Neural progenitor cell (in vitro differentiated cells): ENCODE measurements around the gene SYNGR3. TPM values are rescaled to one million over a fixed set of nuclear protein-coding genes. Genes with fewer than 3 reads are reported as not detected.

ENCODE experiments used
- DNase-seq: peaks from one replicate; pipeline ENCODE4 v3.0.0-alpha.2; 2016; ENCODE audit warnings: low spot score
- H2AFZ ChIP-seq: fragments of 200-600 bp; sonication (generic); replicated peaks from 2 replicates; pipeline ENCODE4 v1.6.1; 2016; ENCODE audit warnings: antibody characterized with exemption
- H3F3A ChIP-seq: fragments of 200-600 bp; sonication (generic); 2 replicates; pipeline ENCODE4 v1.6.1; 2016; ENCODE audit warnings: antibody characterized with exemption, low read depth
- H3K27ac ChIP-seq: fragments of 200-600 bp; sonication (generic); 2 replicates; pipeline ENCODE4 v1.5.1; 2016; ENCODE audit warnings: mild to moderate bottlenecking
- H3K27me3 ChIP-seq: fragments of 200-600 bp; sonication (generic); 2 replicates; pipeline ENCODE4 v1.6.1; 2016; ENCODE audit warnings: mild to moderate bottlenecking, moderate library complexity
- H3K36me3 ChIP-seq: fragments of 200-600 bp; sonication (generic); 2 replicates; pipeline ENCODE4 v1.5.1; 2016
- H3K4me1 ChIP-seq: fragments of 200-600 bp; sonication (generic); 2 replicates; pipeline ENCODE4 v1.6.1; 2016; ENCODE audit warnings: mixed run types
- H3K4me2 ChIP-seq: fragments of 200-600 bp; sonication (generic); 2 replicates; pipeline ENCODE4 v1.6.1; 2016
- H3K4me3 ChIP-seq: fragments of 200-600 bp; sonication (generic); 2 replicates; pipeline ENCODE4 v1.5.1; 2016
- H3K79me2 ChIP-seq: fragments of 200-600 bp; sonication (generic); 2 replicates; pipeline ENCODE4 v1.6.1; 2016; ENCODE audit warnings: low read depth
- H3K9ac ChIP-seq: fragments of 200-600 bp; sonication (generic); 2 replicates; pipeline ENCODE4 v1.6.1; 2016
- H3K9me3 ChIP-seq: fragments of 200-600 bp; sonication (generic); 2 replicates; pipeline ENCODE4 v1.5.1; 2016; ENCODE audit warnings: low read depth
- H4K20me1 ChIP-seq: fragments of 200-600 bp; sonication (generic); 2 replicates; pipeline ENCODE4 v1.6.1; 2016; ENCODE audit warnings: low read depth
- H3K27ac Mint-ChIP-seq: 3 replicates; pipeline ENCODE4 v1.8.0; 2021; ENCODE audit warnings: mixed read lengths
- H3K27me3 Mint-ChIP-seq: 2 replicates; pipeline ENCODE4 v1.8.0; 2022; ENCODE audit warnings: low read depth, mild to moderate bottlenecking, inconsistent platforms, moderate library complexity, mixed read lengths; ENCODE audit not compliant: insufficient read depth
- H3K36me3 Mint-ChIP-seq: 3 replicates; pipeline ENCODE4 v1.8.0; 2021; ENCODE audit warnings: mixed read lengths
- H3K4me1 Mint-ChIP-seq: 3 replicates; pipeline ENCODE4 v1.8.0; 2021; ENCODE audit warnings: mixed read lengths
- H3K4me3 Mint-ChIP-seq: 3 replicates; pipeline ENCODE4 v1.8.0; 2021; ENCODE audit warnings: mild to moderate bottlenecking, moderate library complexity, mixed read lengths
- H3K9me3 Mint-ChIP-seq: 3 replicates; pipeline ENCODE4 v1.8.0; 2020; ENCODE audit warnings: mixed read lengths
- EZH2 ChIP-seq: fragments of 200-600 bp; sonication (generic); IDR thresholded peaks from 2 replicates; pipeline ENCODE4 v1.6.1; 2017; ENCODE audit warnings: antibody characterized with exemption, mild to moderate bottlenecking, moderate library complexity
- EZH2phosphoT487 ChIP-seq: fragments of 200-600 bp; sonication (generic); IDR thresholded peaks from 2 replicates; pipeline ENCODE4 v1.6.1; 2017; ENCODE audit warnings: antibody characterized with exemption
- total RNA-seq: library from RNA; depleted of rRNA; stranded (reverse); fragments of >200 nt; gene quantifications from 2 replicates; pipeline ENCODE4 v1.2.3, GENCODE V29; 2015; ENCODE audit warnings: low replicate concordance
- TF ChIP-seq, protein P1 (sequence below): fragments of 200-600 bp; sonication (generic); IDR thresholded peaks from 2 replicates; pipeline ENCODE4 v1.5.1; 2017; ENCODE audit warnings: antibody characterized with exemption, mild to moderate bottlenecking

The SYNGR3 gene
- total RNA-seq, 1 donor from 2014 or later: 4.4 TPM

DNA sequence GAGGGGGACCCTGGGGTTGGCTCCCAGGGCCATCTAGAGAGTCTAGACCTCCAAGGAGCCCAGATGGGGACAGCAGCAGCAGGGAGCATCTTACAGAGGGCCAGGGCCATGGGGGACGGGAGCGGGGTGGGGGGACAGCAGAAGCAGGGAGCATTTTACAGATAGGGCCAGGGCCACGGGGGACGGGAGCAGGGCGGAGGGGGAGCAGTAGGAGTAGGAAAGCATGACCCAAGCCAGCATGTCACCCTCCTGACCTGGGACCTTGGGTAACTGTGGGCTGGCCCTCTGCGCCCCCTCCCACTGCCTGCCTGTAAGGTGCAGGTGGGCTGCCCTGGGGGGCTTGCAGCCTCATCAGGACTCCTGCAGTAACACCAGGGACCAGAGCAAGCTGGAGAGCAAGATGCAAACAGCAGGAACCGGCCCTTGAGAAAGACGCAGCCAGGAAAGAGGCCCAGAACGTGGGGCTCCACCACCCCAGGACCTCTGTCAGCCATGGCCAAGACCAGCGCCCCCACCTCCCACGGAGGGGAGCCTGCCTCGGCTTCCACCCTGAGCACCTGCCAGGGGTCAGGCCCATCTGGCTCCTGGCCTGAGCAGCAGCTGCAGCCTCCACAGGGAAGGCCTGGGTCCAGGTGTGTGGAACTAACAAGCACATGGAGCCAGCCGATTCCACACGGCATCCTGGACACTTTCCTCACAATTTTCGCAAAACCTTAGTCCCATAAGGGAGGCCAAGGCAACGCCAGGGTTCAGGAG, 17.5 kb downstream of the SYNGR3 start:
- Histone ChIP-seq H3K9ac (no peak overlapping the region), H3K27ac (no peak overlapping the region), H3K36me3 (no peaks in the 10 kb centered on the region), H3K4me2 (peak overlapping the region; percentile 89), H3K79me2 (peaks cover 52% of the 10 kb centered on the region), H3K9me3 (no peaks in the 10 kb centered on the region), H4K20me1 (peaks cover 62% of the 10 kb centered on the region), H3K4me3 (no peak overlapping the region), H3F3A (peaks cover 30% of the 10 kb centered on the region), H2AFZ (no peak overlapping the region), H3K4me1 (peaks cover 17% of the 10 kb centered on the region), H3K27me3 (no peaks in the 10 kb centered on the region)
- no peak for DNase-seq
- TF ChIP-seq, protein P1, sequence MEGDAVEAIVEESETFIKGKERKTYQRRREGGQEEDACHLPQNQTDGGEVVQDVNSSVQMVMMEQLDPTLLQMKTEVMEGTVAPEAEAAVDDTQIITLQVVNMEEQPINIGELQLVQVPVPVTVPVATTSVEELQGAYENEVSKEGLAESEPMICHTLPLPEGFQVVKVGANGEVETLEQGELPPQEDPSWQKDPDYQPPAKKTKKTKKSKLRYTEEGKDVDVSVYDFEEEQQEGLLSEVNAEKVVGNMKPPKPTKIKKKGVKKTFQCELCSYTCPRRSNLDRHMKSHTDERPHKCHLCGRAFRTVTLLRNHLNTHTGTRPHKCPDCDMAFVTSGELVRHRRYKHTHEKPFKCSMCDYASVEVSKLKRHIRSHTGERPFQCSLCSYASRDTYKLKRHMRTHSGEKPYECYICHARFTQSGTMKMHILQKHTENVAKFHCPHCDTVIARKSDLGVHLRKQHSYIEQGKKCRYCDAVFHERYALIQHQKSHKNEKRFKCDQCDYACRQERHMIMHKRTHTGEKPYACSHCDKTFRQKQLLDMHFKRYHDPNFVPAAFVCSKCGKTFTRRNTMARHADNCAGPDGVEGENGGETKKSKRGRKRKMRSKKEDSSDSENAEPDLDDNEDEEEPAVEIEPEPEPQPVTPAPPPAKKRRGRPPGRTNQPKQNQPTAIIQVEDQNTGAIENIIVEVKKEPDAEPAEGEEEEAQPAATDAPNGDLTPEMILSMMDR: no peak
- TF ChIP-seq EZH2phosphoT487 (no peak), EZH2 (no peak)
- H3K9me3 Mint-ChIP-seq: no peaks in the 10 kb centered on the region
- peak overlapping the region; percentile 88 for H3K4me3 Mint-ChIP-seq
- no peak overlapping the region for H3K27ac Mint-ChIP-seq
- peaks cover 4% of the 10 kb centered on the region for H3K36me3 Mint-ChIP-seq
- H3K4me1 Mint-ChIP-seq: peaks cover 34% of the 10 kb centered on the region
- peaks cover 2% of the 10 kb centered on the region for H3K27me3 Mint-ChIP-seq

DNA sequence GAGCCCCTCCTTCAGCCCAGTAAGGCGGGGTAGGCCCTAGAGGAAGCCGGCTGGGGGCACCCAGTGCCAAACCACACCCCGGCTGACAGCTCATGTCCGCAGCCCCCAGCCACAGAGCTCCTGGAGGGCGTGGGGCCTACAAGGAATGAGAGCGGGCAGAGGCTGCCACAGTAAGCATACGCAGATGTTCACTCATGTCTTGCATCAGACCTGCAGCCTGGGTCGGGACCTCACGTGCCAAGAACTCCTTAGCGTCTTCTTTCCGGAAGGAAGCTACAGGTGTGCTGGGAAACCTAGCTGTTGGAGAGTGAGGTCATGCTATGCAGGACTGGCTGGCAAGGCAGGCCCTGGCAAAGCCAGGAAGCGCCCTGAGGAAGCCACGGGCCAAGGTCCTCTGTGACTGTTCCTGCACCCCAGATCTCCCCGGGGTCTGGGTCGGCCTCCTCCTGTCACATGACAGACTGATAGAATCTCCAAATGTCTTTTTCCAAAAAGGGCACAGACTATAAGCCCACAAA, 18.3 kb downstream of the SYNGR3 start:
- Histone ChIP-seq H3K79me2 (peaks cover 51% of the 10 kb centered on the region), H3K4me2 (peak overlapping the region; percentile 89), H3K36me3 (no peaks in the 10 kb centered on the region), H3K4me1 (peaks cover 17% of the 10 kb centered on the region), H3F3A (peaks cover 30% of the 10 kb centered on the region), H2AFZ (no peak overlapping the region), H3K27ac (no peak overlapping the region), H3K4me3 (peak overlapping the region; percentile 100), H4K20me1 (peaks cover 60% of the 10 kb centered on the region), H3K9me3 (no peaks in the 10 kb centered on the region), H3K27me3 (no peaks in the 10 kb centered on the region), H3K9ac (peak overlapping the region; percentile 88)
- no peak overlapping the region for H3K27ac Mint-ChIP-seq
- TF ChIP-seq EZH2phosphoT487 (no peak), EZH2 (no peak)
- TF ChIP-seq, protein P1: no peak
- H3K27me3 Mint-ChIP-seq: peaks cover 2% of the 10 kb centered on the region
- DNase-seq: no peak
- H3K36me3 Mint-ChIP-seq: peaks cover 3% of the 10 kb centered on the region
- peak overlapping the region; percentile 88 for H3K4me3 Mint-ChIP-seq
- peaks cover 34% of the 10 kb centered on the region for H3K4me1 Mint-ChIP-seq
- H3K9me3 Mint-ChIP-seq: no peaks in the 10 kb centered on the region

DNA sequence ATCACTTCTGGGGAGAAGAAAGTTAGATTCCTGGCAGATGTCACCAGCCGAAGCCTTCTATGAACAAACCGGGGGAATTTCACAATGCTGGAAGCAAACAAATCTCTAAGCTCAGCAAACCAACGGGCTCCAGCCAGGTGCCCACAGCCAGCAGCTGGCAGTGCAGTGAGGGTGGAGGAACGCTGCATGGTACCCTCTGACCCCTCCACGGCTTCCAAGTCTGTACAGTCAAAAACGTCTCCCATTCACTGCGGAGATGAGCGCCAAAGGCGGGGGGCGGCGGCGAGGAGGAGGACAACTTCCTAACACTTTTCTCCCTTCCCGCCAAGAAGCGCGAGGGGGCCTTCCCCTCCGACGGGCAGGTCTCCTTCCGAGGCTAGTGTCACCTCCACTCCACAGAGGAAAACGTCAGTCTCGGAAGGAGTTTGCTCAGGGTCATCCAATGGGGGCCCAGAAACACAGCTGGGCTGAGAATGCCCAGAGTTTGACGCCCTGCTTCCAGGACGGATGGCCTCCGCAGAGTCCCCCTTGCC, 18.9 kb downstream of the SYNGR3 start:
- Histone ChIP-seq H4K20me1 (peaks cover 54% of the 10 kb centered on the region), H3K9ac (peak overlapping the region; percentile 88), H3K4me3 (peak overlapping the region; percentile 100), H3K79me2 (peaks cover 45% of the 10 kb centered on the region), H3K27me3 (no peaks in the 10 kb centered on the region), H2AFZ (no peak overlapping the region), H3F3A (peaks cover 30% of the 10 kb centered on the region), H3K4me2 (peak overlapping the region; percentile 89), H3K27ac (no peak overlapping the region), H3K4me1 (peaks cover 17% of the 10 kb centered on the region), H3K36me3 (no peaks in the 10 kb centered on the region), H3K9me3 (no peaks in the 10 kb centered on the region)
- Mint-ChIP-seq H3K27me3 (peaks cover 2% of the 10 kb centered on the region), H3K4me3 (peak overlapping the region; percentile 88), H3K36me3 (peaks cover 3% of the 10 kb centered on the region), H3K27ac (no peak overlapping the region), H3K9me3 (no peaks in the 10 kb centered on the region), H3K4me1 (peaks cover 34% of the 10 kb centered on the region)
- no peak for DNase-seq
- no peak for TF ChIP-seq EZH2phosphoT487
- TF ChIP-seq EZH2: no peak
- TF ChIP-seq, protein P1: no peak
